ENCODE data around the gene ZFP42. TPM values are rescaled to one million over a fixed set of nuclear protein-coding genes. Genes with fewer than 3 reads are reported as not detected.

ZFP42 gene
- total RNA-seq, 1 experiment from 2014 or later: 0.05 TPM

- intact Hi-C loops (cut with micrococcal nuclease; ENCODE audit: unreplicated experiment) (no loop called here), in situ Hi-C loops (cut with HindIII; ENCODE audit: low pct_unique_long_range_greater_than_20kb, low sequenced_read_pairs) (no loop called here)
- Histone ChIP-seq H3K4me3 (ENCODE audit: low read depth in 2 of 2, low read length in 2 of 2) (no peak overlapping the region), H3K9me3 (ENCODE audit: control insufficient read depth, insufficient read depth, low read depth, low read length) (no peaks in the 10 kb centered on the region), H3K27ac (ENCODE audit: low read length) (no peak overlapping the region), H3K27me3 (ENCODE audit: control insufficient read depth, insufficient read depth, low read length) (no peaks in the 10 kb centered on the region), H3K36me3 (ENCODE audit: control insufficient read depth, insufficient read depth, low read length) (no peaks in the 10 kb centered on the region), H3K4me1 (ENCODE audit: control insufficient read depth, insufficient read depth, low read length) (no peaks in the 10 kb centered on the region)
- ChIA-PET CTCF (no interaction called here), POLR2A (no interaction called here)
- ATAC-seq (no peak), DNase-seq (ENCODE audit: low read depth, low spot score) (no peak)
- BruUV-seq (replicated peaks): no TSS peak
- no peak for TF ChIP-seq TCF7L2 (IDR thresholded peaks at IDR 0.05; ENCODE audit: low read depth, low read length)
- TF ChIP-seq SIN3A (IDR thresholded peaks at IDR 0.05; ENCODE audit: borderline replicate concordance, insufficient read depth, low read depth, low read length): no peak
- TF ChIP-seq POLR2AphosphoS5 (IDR thresholded peaks at IDR 0.05; ENCODE audit: low read depth, low read length): no peak
- TF ChIP-seq, protein P1, sequence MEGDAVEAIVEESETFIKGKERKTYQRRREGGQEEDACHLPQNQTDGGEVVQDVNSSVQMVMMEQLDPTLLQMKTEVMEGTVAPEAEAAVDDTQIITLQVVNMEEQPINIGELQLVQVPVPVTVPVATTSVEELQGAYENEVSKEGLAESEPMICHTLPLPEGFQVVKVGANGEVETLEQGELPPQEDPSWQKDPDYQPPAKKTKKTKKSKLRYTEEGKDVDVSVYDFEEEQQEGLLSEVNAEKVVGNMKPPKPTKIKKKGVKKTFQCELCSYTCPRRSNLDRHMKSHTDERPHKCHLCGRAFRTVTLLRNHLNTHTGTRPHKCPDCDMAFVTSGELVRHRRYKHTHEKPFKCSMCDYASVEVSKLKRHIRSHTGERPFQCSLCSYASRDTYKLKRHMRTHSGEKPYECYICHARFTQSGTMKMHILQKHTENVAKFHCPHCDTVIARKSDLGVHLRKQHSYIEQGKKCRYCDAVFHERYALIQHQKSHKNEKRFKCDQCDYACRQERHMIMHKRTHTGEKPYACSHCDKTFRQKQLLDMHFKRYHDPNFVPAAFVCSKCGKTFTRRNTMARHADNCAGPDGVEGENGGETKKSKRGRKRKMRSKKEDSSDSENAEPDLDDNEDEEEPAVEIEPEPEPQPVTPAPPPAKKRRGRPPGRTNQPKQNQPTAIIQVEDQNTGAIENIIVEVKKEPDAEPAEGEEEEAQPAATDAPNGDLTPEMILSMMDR (IDR thresholded peaks at IDR 0.05): no peak
- TF ChIP-seq REST (IDR thresholded peaks at IDR 0.05; ENCODE audit: insufficient read depth in 1 of 2, low read depth in 2 of 2, low read length in 1 of 2): no peak
These were observed 2.6 kb upstream of the ZFP42 start for GRCh38 chr4:187992971-187993370.

DNA sequence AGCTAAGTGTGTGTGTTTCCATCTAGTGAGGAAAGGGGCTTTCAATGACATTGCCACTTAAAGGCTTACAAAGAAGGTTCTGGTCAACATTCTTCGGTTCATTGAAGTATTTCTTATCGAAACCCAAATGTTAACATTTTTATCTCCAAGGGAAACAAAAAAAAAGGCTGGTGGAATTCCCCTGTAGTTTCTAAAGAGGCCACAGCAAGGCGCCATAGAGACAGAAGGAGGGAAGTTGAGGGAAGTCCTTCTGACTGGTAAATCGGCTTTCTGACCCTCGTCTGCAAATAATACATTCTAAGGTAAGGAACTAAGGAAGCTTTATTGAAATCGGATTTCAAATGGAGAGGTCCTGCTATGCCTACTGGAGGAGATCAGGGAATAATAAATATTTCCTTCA lies 1.7 kb upstream of the ZFP42 start:
- Histone ChIP-seq H3K27ac (ENCODE audit: low read length) (no peak overlapping the region), H3K27me3 (ENCODE audit: control insufficient read depth, insufficient read depth, low read length) (no peaks in the 10 kb centered on the region), H3K36me3 (ENCODE audit: control insufficient read depth, insufficient read depth, low read length) (no peaks in the 10 kb centered on the region), H3K4me1 (ENCODE audit: control insufficient read depth, insufficient read depth, low read length) (no peaks in the 10 kb centered on the region), H3K9me3 (ENCODE audit: control insufficient read depth, insufficient read depth, low read depth, low read length) (no peaks in the 10 kb centered on the region), H3K4me3 (ENCODE audit: low read depth in 2 of 2, low read length in 2 of 2) (no peak overlapping the region)
- TF ChIP-seq POLR2AphosphoS5 (IDR thresholded peaks at IDR 0.05; ENCODE audit: low read depth, low read length) (no peak), REST (IDR thresholded peaks at IDR 0.05; ENCODE audit: insufficient read depth in 1 of 2, low read depth in 2 of 2, low read length in 1 of 2) (no peak), SIN3A (IDR thresholded peaks at IDR 0.05; ENCODE audit: borderline replicate concordance, insufficient read depth, low read depth, low read length) (no peak)
- TF ChIP-seq, protein P1 (IDR thresholded peaks at IDR 0.05): peak; percentile 38; the same call in 1 of the 2 replicates
- ATAC-seq (no peak), DNase-seq (ENCODE audit: low read depth, low spot score) (no peak)
- POLR2A ChIA-PET: no interaction called here
- CTCF ChIA-PET: interaction anchor here (0.7 kb wide), 1 partner anchor 137 kb away, joined by 3 read pairs; no protein-coding TSS in a partner anchor
- in situ Hi-C loops (cut with HindIII; ENCODE audit: low pct_unique_long_range_greater_than_20kb, low sequenced_read_pairs) (no loop called here), intact Hi-C loops (cut with micrococcal nuclease; ENCODE audit: unreplicated experiment) (no loop called here)
- BruUV-seq (replicated peaks): no TSS peak

Measured in Panc1 (cell line).